Subcutaneous abdominal adipose tissue (tissue), 5 donors: ENCODE results near the gene PMIS2.

Experiments
- H3K27ac ChIP-seq: one replicate; pipeline ENCODE4 v1.7.0; 2013; ENCODE audit warnings: low read depth, mild to moderate bottlenecking, inconsistent platforms, low read length, moderate library complexity
- H3K27me3 ChIP-seq, 5 donors: one replicate each; pipeline ENCODE4 v1.7.0; 2013; ENCODE audit warnings: low read length in 5 of 5, inconsistent platforms in 1 of 5; ENCODE audit not compliant: control insufficient read depth in 5 of 5, insufficient read depth in 4 of 5
- H3K36me3 ChIP-seq, 5 donors: one replicate each; pipeline ENCODE4 v1.7.0; 2013; ENCODE audit warnings: low read length in 5 of 5; ENCODE audit not compliant: control insufficient read depth in 5 of 5, insufficient read depth in 5 of 5
- H3K4me1 ChIP-seq, 5 donors: one replicate each; pipeline ENCODE4 v1.7.0; 2013; ENCODE audit warnings: low read length in 5 of 5, mild to moderate bottlenecking in 3 of 5, moderate library complexity in 1 of 5; ENCODE audit not compliant: control insufficient read depth in 5 of 5, insufficient read depth in 5 of 5
- H3K4me3 ChIP-seq, 5 donors: one replicate each; pipeline ENCODE4 v1.7.0; 2013; ENCODE audit warnings: low read length in 5 of 5, low read depth in 1 of 5
- H3K9ac ChIP-seq, 5 donors: one replicate each; pipeline ENCODE4 v1.7.0; 2013; ENCODE audit warnings: low read length in 5 of 5, mild to moderate bottlenecking in 4 of 5, moderate library complexity in 3 of 5
- H3K9me3 ChIP-seq, 5 donors: one replicate each; pipeline ENCODE4 v1.7.0; 2013; ENCODE audit warnings: low read length in 5 of 5; ENCODE audit not compliant: control insufficient read depth in 5 of 5
- donor health status: healthy.
- donor health status: healthy.
- donor health status: healthy.
- donor health status: healthy.
- donor health status: healthy.

PMIS2 gene

DNA sequence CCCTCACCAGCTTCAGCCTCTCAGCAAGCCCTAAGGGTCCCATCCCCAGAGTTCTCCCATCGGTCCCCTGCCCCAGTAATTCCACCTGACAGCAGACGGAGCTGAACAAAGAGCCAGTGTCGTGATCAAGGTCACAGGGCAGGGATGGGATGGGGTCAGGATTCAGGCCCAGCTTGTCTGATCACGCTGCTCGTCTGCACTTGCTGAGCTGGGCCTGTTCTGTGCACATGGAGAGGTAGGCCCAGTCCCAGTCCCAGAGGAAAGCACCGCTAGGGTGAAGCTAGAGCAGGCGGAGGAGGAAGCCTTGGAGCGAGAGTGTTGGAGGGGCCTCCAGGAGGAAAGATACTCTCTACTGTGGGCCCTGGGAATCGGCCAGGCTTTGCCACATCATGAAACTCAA is 35.7 kb downstream of the PMIS2 start:
- no peak overlapping the region for H3K27ac ChIP-seq
- no peak overlapping the region for H3K9ac ChIP-seq
- H3K9me3 ChIP-seq = no peaks in the 10 kb centered on the region
- no peaks in the 10 kb centered on the region for H3K4me1 ChIP-seq
- no peaks in the 10 kb centered on the region for H3K27me3 ChIP-seq
- no peak overlapping the region for H3K4me3 ChIP-seq
- peaks cover 0 to 44% (median 17%) of the 10 kb centered on the region in 5 donors for H3K36me3 ChIP-seq

DNA sequence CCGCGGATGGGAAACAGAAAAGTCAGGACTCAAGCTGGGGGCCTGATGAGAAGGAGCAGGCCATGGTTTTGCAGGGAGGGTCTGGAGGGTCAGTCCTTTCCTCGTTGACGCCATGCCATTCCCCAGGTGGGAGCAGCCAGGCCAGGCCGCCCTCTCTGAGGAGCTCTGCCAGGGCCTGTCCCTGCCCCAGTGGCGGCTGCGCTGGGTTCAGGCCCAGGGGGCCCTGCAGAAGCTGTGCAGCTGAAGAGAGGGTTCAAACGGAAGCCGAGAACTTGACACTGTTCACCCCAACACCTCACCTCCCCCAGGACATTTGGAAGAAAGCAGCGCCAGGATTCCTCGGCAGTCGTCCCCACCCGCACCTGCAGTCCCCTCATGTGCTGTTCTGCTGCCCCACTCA is 36.8 kb downstream of the PMIS2 start:
- no peak overlapping the region for H3K4me3 ChIP-seq

DNA sequence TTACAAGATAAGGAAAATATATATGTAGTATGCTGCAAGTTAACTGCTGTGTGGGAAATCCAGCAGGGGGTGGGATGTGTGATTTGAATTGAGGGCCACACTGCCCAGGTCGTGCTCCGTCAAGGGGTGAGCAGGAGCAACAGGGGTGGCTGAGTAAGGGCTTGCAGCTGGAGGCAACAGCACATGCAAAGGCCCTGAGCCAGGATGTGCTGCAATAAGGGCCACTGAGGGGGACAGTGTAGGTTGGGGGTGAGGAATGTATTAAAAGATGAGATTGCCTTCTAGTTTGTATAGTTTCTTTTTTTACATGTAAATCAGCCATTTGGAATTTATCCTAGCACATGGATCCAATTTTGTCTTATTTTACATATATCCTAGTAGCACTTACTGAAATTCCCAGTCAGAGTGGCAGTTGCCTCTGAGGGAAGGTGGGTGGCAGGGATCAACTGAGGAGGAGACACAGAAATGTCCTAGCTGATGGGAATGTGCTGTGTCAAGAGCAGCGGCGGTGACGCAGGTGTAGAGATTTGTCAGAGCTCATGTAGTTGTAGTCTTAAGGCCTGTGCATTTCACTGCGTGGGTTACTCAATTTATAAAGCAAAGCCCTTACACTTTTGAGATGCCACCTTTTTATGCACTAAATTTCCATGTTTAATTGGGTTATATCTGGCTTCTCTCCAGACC is 37.5 kb downstream of the PMIS2 start:
- no peak overlapping the region for H3K27ac ChIP-seq

More for the DNA sequence above, 36.8 kb downstream of the PMIS2 start:
- no peaks in the 10 kb centered on the region for H3K27me3 ChIP-seq
- peaks cover 0 to 35% (median 13%) of the 10 kb centered on the region in 5 donors for H3K36me3 ChIP-seq
- no peaks in the 10 kb centered on the region for H3K9me3 ChIP-seq
- no peak overlapping the region for H3K27ac ChIP-seq
- H3K9ac ChIP-seq = no peak overlapping the region
- H3K4me1 ChIP-seq = peaks cover 0 to under 1% (median 0%) of the 10 kb centered on the region in 5 donors

DNA sequence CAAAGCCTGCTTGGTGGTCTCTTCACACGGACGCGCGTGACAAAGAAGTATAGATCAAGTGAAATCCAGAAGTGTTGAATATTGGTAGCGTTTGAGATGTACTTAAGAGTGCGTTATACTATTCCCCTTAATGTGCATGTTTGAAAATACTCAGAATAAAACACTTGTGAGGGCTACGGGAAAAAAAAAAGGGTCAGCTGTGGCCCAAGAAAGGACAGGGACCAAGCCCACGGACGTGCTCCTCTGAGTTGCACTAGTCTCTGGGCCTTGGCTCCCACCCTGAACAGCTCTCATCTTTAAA is 42.2 kb downstream of the PMIS2 start:
- Histone ChIP-seq H3K9me3 (no peaks in the 10 kb centered on the region), H3K4me1 (peaks cover 2 to 23% (median 16%) of the 10 kb centered on the region in 5 donors), H3K27me3 (no peaks in the 10 kb centered on the region)

More for the DNA sequence above, 37.5 kb downstream of the PMIS2 start:
- H3K9ac ChIP-seq = no peak overlapping the region
- H3K9me3 ChIP-seq = no peaks in the 10 kb centered on the region
- H3K4me3 ChIP-seq = no peak overlapping the region
- peaks cover 0 to 7% (median 6%) of the 10 kb centered on the region in 5 donors for H3K4me1 ChIP-seq
- no peaks in the 10 kb centered on the region for H3K27me3 ChIP-seq
- H3K36me3 ChIP-seq = peaks cover 0 to 30% (median 10%) of the 10 kb centered on the region in 5 donors

DNA sequence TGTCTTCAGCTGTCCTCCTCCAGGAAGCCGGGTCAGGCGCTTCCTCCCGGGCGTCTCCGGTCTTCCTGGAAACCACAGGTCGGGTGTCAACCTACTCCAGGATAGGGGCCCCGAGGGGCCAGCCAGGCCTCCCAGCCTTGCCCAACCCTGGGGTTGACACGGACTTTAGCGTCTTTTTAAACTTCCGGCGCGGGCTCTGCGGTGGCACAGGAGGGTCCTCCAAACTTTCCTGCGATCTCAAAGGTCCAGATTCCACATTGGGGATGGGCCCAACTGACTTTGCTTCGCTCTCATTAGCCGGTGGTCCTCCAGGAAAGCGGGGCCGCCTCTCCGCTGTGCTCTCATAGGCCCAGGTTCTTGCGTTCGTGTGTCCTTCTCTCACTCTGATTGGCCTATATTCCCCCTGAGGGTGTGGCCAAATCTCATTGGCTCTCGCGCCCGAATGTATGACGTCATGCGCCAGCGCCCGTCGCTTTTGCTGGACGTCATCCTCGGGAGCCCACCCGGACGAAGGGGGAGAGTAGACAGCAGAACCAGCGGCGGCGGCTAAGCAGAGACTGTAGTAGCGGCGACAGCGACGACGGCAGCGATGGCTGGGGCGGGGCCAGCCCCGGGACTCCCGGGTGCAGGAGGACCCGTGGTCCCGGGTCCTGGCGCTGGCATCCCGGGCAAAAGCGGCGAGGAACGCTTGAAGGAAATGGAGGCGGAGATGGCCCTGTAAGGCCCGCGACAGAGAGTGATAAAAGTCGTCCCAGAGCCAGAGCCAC is 42.8 kb downstream of the PMIS2 start, which contains the start of gene RBM42:
TSS of gene RBM42 (plus strand) at position 472 of the 767 bp plus-strand sequence. CDS start at position 590, 118 bp downstream.
- Histone ChIP-seq H3K9me3 (no peaks in the 10 kb centered on the region), H3K9ac (peak within 1 kb of the TSS; percentile 81 to 99 (median 98)), H3K4me1 (peaks cover 2 to 23% (median 16%) of the 10 kb centered on the region in 5 donors), H3K27me3 (no peaks in the 10 kb centered on the region), H3K27ac (peak within 1 kb of the TSS; percentile 90), H3K36me3 (peaks cover 3 to 36% (median 34%) of the 10 kb centered on the region in 5 donors), H3K4me3 (peak within 1 kb of the TSS; percentile 91 to 97 (median 95))

More for the DNA sequence above, 42.2 kb downstream of the PMIS2 start:
- H3K4me3 ChIP-seq = peak overlapping the region; percentile 83 to 96 (median 95)
- peaks cover 3 to 31% (median 28%) of the 10 kb centered on the region in 5 donors for H3K36me3 ChIP-seq
- H3K9ac ChIP-seq = peak overlapping the region; percentile 37 to 98 (median 81)
- peak overlapping the region; percentile 90 for H3K27ac ChIP-seq

DNA sequence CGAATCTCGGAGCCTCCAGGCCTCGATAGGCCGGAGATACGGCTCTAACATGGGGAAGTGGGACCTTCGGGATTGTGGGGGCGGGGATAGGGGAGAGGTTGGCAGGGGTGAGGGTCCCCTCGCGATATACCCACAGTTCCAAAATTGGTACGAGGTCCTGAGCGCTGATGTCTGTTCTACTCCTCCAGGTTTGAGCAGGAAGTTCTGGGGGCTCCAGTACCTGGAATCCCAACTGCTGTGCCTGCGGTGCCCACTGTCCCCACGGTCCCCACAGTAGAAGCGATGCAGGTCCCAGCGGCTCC is 43.3 kb downstream of the PMIS2 start:
- Histone ChIP-seq H3K36me3 (peaks cover 3 to 42% (median 39%) of the 10 kb centered on the region in 5 donors), H3K4me3 (peak overlapping the region; percentile 91 to 97 (median 95)), H3K9ac (peak overlapping the region; percentile 81 to 99 (median 98)), H3K27ac (peak overlapping the region; percentile 90), H3K27me3 (no peaks in the 10 kb centered on the region), H3K9me3 (no peaks in the 10 kb centered on the region), H3K4me1 (peaks cover 2 to 23% (median 16%) of the 10 kb centered on the region in 5 donors)

DNA sequence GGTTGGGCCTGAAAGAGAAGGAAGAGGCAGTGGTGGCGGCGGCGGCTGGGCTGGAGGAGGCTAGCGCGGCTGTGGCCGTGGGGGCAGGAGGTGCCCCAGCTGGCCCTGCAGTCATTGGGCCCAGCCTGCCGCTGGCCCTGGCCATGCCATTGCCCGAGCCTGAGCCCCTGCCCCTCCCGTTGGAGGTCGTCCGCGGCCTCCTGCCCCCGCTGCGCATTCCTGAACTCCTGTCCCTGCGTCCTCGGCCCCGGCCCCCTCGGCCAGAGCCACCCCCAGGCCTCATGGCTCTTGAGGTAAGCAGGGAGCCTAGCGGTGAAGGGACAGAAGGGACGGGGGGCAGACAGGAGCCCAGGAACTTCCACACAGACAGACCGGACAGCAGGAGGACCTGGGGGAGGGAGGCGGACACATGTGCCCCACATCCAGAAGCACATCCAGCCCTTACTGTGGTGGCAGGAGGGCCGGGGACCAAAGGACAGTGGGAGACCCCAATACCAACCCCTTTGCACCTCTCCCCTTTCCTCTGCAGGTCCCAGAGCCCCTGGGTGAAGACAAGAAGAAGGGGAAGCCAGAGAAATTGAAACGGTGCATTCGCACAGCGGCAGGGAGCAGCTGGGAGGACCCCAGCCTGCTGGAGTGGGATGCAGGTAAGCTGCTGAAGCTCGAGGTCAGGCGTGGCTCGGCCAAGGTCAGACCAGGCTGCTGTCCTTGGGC is 47.9 kb downstream of the PMIS2 start:
- no peak overlapping the region for H3K27ac ChIP-seq
- H3K36me3 ChIP-seq = peaks cover 3 to 84% (median 70%) of the 10 kb centered on the region in 5 donors
- peaks cover 0 to 16% (median 11%) of the 10 kb centered on the region in 5 donors for H3K4me1 ChIP-seq
- no peak overlapping the region for H3K9ac ChIP-seq
- no peaks in the 10 kb centered on the region for H3K27me3 ChIP-seq
- no peak overlapping the region for H3K4me3 ChIP-seq
- no peaks in the 10 kb centered on the region for H3K9me3 ChIP-seq

DNA sequence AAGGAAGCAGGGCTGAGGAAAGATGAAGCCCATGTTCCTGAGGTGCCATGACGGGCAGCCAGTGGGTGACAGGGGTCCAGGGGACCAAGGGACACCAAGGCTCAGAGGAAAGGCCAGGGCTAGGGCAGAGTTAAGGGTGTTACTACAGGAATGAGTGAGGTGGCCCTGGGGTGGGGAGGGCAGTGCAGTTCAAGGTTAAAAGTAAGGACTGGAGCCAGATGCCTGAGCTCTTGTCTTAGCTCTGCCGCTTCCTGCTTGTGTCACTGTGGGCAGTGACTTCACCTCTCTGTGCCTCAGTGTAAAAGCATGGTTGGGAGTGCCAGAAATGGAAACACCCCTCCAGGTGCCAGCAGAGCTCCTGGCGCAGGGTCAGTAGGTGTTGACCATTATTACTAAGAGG is 50.7 kb downstream of the PMIS2 start:
- Histone ChIP-seq H3K27ac (no peak overlapping the region), H3K4me3 (no peak overlapping the region), H3K9ac (no peak overlapping the region), H3K4me1 (peaks cover 0 to 10% (median 6%) of the 10 kb centered on the region in 5 donors), H3K27me3 (no peaks in the 10 kb centered on the region), H3K9me3 (no peaks in the 10 kb centered on the region), H3K36me3 (peaks cover 0 to 69% (median 57%) of the 10 kb centered on the region in 5 donors)
